AG04449 (cell line): ENCODE data around the gene ATG9A.

ENCODE experiments used
- CTCF ChIA-PET: fragments of 350-600 bp; formaldehyde crosslinking; extraction: SDS; loops from one replicate; lab custom pipeline; 2021; ENCODE audit warnings: antibody characterized with exemption; lab: Yijun Ruan, JAX
- POLR2A ChIA-PET: fragments of 400-600, 350-600 bp; formaldehyde crosslinking; extraction: SDS; loops from one replicate; lab custom pipeline; 2020; ENCODE audit warnings: antibody characterized with exemption, inconsistent platforms; lab: Yijun Ruan, JAX
- DNase-seq: peaks from one replicate; pipeline ENCODE4 v3.0.0-alpha.2; 2010; ENCODE audit warnings: low read depth, low spot score
- H3K4me3 ChIP-seq: 2 replicates; pipeline ENCODE4 v1.5.1; 2011; ENCODE audit warnings: low read depth, mild to moderate bottlenecking, control low read depth, low read length
- CTCF ChIP-seq: IDR thresholded peaks from one replicate; pipeline ENCODE4 v1.5.1; 2011; ENCODE audit warnings: mild to moderate bottlenecking, moderate library complexity, low read length, control low read depth, inconsistent platforms; ENCODE audit not compliant: insufficient read depth; ENCODE audit errors: missing control alignments

Gene ATG9A

GRCh38 chr2:219245899-219246230 is 16.4 kb upstream of the ATG9A start:
- no peak for TF ChIP-seq CTCF
- peak overlapping the region; percentile 98 for H3K4me3 ChIP-seq
- ChIA-PET CTCF (interaction anchor here (0.5 to 2.6 kb wide), 6 partner anchors 16 to 1853 kb away, joined by 3 to 35 read pairs (median 6); partner anchors contain the start of gene ANKZF1), POLR2A (interaction anchor here (0.7 to 1.8 kb wide), 4 partner anchors 11 to 33 kb away, joined by 3 to 17 read pairs (median 13); partner anchors contain the start of genes ABCB6, ANKZF1, ATG9A and DNAJB2)
- no peak for DNase-seq

- DNase-seq, result peak; percentile 57
- no peak for TF ChIP-seq CTCF
- H3K4me3 ChIP-seq, result peak within 1 kb of the TSS; percentile 98
- CTCF ChIA-PET, result interaction anchor here (0.5 to 2.6 kb wide), 7 partner anchors 11 to 1854 kb away, joined by 3 to 35 read pairs (median 5); partner anchors contain the start of gene ANKZF1
- POLR2A ChIA-PET, result interaction anchor here (0.7 to 1.8 kb wide), 9 partner anchors 8 to 50 kb away, joined by 3 to 17 read pairs (median 4); partner anchors contain the start of genes ABCB6, ANKZF1, ATG9A and DNAJB2
Measured at GRCh38 chr2:219245148-219245898, 15.9 kb upstream of the ATG9A start, which contains the start of the genes GLB1L and STK16. GLB1L (minus strand) TSS chr2:219245444; CDS start chr2:219243573, 1,871 bp downstream. STK16 (plus strand) TSS chr2:219245479; CDS start chr2:219246000, 521 bp downstream.

- ChIA-PET CTCF (interaction anchor here (0.9 to 2.6 kb wide), 6 partner anchors 10 to 144 kb away, joined by 3 to 35 read pairs (median 6); no protein-coding TSS in a partner anchor), POLR2A (interaction anchor here (0.7 to 1.8 kb wide), 8 partner anchors 9 to 50 kb away, joined by 3 to 17 read pairs (median 4); partner anchors contain the start of genes ABCB6, ANKZF1, ATG9A and DNAJB2)
- DNase-seq, result no peak
- H3K4me3 ChIP-seq, result peak overlapping the region; percentile 98
- no peak for TF ChIP-seq CTCF
Measured at GRCh38 chr2:219244789-219245147, 15.3 kb upstream of the ATG9A start.

GRCh38 chr2:219243291-219243761 is 13.9 kb upstream of the ATG9A start:
- TF ChIP-seq CTCF, result no peak
- ChIA-PET POLR2A (interaction anchor here (0.5 kb wide), 1 partner anchor 20 kb away, joined by 3 read pairs; no protein-coding TSS in a partner anchor), CTCF (interaction anchor here (1.0 to 2.5 kb wide), 4 partner anchors 13 to 84 kb away, joined by 3 to 7 read pairs (median 4); partner anchors contain the start of gene DNAJB2)
- no peak overlapping the region for H3K4me3 ChIP-seq
- no peak for DNase-seq

GRCh38 chr2:219234331-219234730 is 4.9 kb upstream of the ATG9A start:
- no peak for DNase-seq
- ChIA-PET CTCF (interaction anchor here (1.0 to 1.8 kb wide), 5 partner anchors 10 to 61 kb away, joined by 3 to 7 read pairs (median 5); partner anchors contain the start of genes GLB1L and STK16), POLR2A (interaction anchor here (1.0 kb wide), 1 partner anchor 12 kb away, joined by 3 read pairs; no protein-coding TSS in a partner anchor)
- H3K4me3 ChIP-seq, result no peak overlapping the region
- TF ChIP-seq CTCF, result no peak
